Activated CD4-positive, CD25-positive, alpha-beta regulatory T cell treated with anti-CD3 and anti-CD28 coated beads, Interleukin-2, amount 50 U/mL, for 72 hours (primary cell): ENCODE results near the gene SERINC2.
"Not testable (repeated sequence)": the region's sequence is repeated elsewhere in the genome, so short reads cannot be mapped to it uniquely, and the experiment has no call there.

Source experiments
- DNase-seq: peaks from one replicate; pipeline ENCODE4 v3.0.0; 2021

The SERINC2 gene

GRCh38 chr1:31416101-31416736 is 3.2 kb downstream of the SERINC2 start:
- no peak for DNase-seq

- DNase-seq = no peak
These were observed 4.1 kb downstream of the SERINC2 start for GRCh38 chr1:31417148-31417547.

GRCh38 chr1:31418626-31419323 is 5.8 kb downstream of the SERINC2 start:
- no peak for DNase-seq

- DNase-seq = no peak
These were observed 7.7 kb downstream of the SERINC2 start for GRCh38 chr1:31420716-31421115.

- no peak for DNase-seq
These were observed 8.5 kb downstream of the SERINC2 start for GRCh38 chr1:31421371-31422040.

GRCh38 chr1:31422505-31423319 is 9.7 kb downstream of the SERINC2 start:
- DNase-seq = peak; percentile 80

- DNase-seq = no peak
These were observed 10.5 kb downstream of the SERINC2 start for GRCh38 chr1:31423418-31423947.

GRCh38 chr1:31424568-31424967 is 11.6 kb downstream of the SERINC2 start:
- no peak for DNase-seq

GRCh38 chr1:31425301-31426081 is 12.5 kb downstream of the SERINC2 start:
- DNase-seq = no peak

- no peak for DNase-seq
These were observed 13.4 kb downstream of the SERINC2 start for GRCh38 chr1:31426249-31426922.

- DNase-seq = no peak
These were observed 14.3 kb downstream of the SERINC2 start for GRCh38 chr1:31427322-31427721.

- DNase-seq = no peak
These were observed 15.6 kb downstream of the SERINC2 start for GRCh38 chr1:31428436-31429221.

GRCh38 chr1:31429583-31429982 is 16.6 kb downstream of the SERINC2 start:
- DNase-seq = no peak

GRCh38 chr1:31431351-31432257 is 18.6 kb downstream of the SERINC2 start:
- DNase-seq = not testable (repeated sequence)

- DNase-seq = no peak
These were observed 19.8 kb downstream of the SERINC2 start for GRCh38 chr1:31432592-31433395.

GRCh38 chr1:31433396-31433930 is 20.4 kb downstream of the SERINC2 start:
- no peak for DNase-seq

GRCh38 chr1:31434101-31434871 is 21.3 kb downstream of the SERINC2 start:
- no peak for DNase-seq

GRCh38 chr1:31434979-31435378 is 22.0 kb downstream of the SERINC2 start:
- DNase-seq = no peak
